Fibroblast of lung (primary cell): ENCODE results near the gene NUTM2B.
"Not testable (repeated sequence)": the region's sequence is repeated elsewhere in the genome, so short reads cannot be mapped to it uniquely, and the experiment has no call there.

Source experiments
- CTCF ChIP-seq, 2 donors: IDR thresholded peaks in 1 of 2; conservative IDR thresholded peaks in 1 of 2; 1 replicate in 1 of 2; 2 replicates in 1 of 2; pipeline ENCODE4 v1.5.1; 2011 to 2012; ENCODE audit warnings: low read length in 2 of 2, control low read depth in 1 of 2, inconsistent platforms in 1 of 2, low read depth in 1 of 2, mild to moderate bottlenecking in 1 of 2
- EZH2 ChIP-seq: IDR thresholded peaks from 2 replicates; pipeline ENCODE4 v1.5.1; 2012; ENCODE audit warnings: low read length, control low read depth, mild to moderate bottlenecking; ENCODE audit errors: missing control alignments

GRCh38 chr10:79707017-79707416 lies 4.0 kb downstream of the NUTM2B start:
- TF ChIP-seq CTCF (conservative IDR thresholded peaks at IDR 0.05 in 1 of 2, IDR thresholded peaks at IDR 0.05 in 1 of 2; ENCODE audit: low read depth in 1 of 2, low read length in 2 of 2); EZH2: not testable (repeated sequence)
